ENCODE results near the gene LMO7.

The LMO7 gene

DNA sequence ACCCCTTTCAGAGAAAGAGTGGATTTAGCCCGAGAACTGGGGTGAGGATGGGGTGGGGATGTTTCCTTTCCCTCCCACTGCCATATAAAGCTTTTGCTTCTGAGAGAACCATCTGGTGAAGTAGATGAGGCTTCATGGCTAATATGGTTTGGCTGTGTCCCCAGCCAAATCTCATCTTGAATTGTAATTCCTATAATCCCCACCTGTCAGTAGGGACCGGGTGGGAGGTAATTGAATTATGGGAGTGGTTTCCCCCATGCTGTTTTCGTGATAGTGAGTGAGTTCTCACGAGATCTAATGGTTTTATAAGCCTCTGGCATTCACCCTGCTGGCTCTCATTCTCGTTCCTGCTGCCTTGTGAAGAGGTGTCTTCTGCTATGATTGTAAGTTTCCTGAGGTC is 270.9 kb downstream of the LMO7 start:
- DNase-seq: no peak

DNA sequence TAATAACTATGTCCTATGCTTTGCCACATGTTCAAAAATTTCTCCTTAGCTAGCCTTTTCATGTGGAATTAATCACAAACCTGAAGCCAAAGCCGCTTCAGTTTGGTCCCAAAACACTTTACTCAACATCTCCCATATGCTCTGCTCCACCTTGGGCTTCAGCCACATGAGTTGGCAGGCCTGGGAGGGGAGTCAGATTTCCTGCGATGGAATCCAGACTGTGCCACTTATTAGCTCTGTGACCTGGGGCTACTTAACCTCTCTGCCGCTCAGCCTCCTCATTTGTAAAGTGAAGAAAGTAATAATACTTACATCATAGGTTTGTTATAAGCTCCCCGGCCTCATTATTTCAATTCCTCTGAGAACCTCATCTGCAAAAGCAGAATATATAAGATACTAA is 272.0 kb downstream of the LMO7 start:
- DNase-seq: no peak

All from activated T-cell treated with anti-CD3 and anti-CD28 coated beads, Interleukin-2, amount 50 U/mL, for 1 hour (primary cell).